HL-60 (cell line): ENCODE data around the gene UBE2V1.

ENCODE experiments used
- CTCF ChIP-seq: IDR thresholded peaks from one replicate; pipeline ENCODE4 v1.5.1; 2011; ENCODE audit warnings: low read length, control low read depth, inconsistent platforms; ENCODE audit not compliant: insufficient read depth
- GABPA ChIP-seq: IDR thresholded peaks from 2 replicates; pipeline ENCODE4 v1.6.1; 2012; ENCODE audit warnings: low read depth
- POLR2AphosphoS5 ChIP-seq: IDR thresholded peaks from 2 replicates; pipeline ENCODE4 v1.6.1; 2012; ENCODE audit warnings: low read depth
- SPI1 ChIP-seq: IDR thresholded peaks from 2 replicates; pipeline ENCODE4 v1.6.1; 2012; ENCODE audit warnings: low read depth, mild to moderate bottlenecking, borderline replicate concordance
- TF ChIP-seq, protein P1 (sequence below): IDR thresholded peaks from 2 replicates; pipeline ENCODE4 v1.6.1; 2012; ENCODE audit warnings: low read depth; ENCODE audit not compliant: insufficient replicate concordance

- TF ChIP-seq CTCF: no peak
- TF ChIP-seq POLR2AphosphoS5: no peak
- TF ChIP-seq SPI1: no peak
- TF ChIP-seq GABPA: no peak
- TF ChIP-seq, protein P1, sequence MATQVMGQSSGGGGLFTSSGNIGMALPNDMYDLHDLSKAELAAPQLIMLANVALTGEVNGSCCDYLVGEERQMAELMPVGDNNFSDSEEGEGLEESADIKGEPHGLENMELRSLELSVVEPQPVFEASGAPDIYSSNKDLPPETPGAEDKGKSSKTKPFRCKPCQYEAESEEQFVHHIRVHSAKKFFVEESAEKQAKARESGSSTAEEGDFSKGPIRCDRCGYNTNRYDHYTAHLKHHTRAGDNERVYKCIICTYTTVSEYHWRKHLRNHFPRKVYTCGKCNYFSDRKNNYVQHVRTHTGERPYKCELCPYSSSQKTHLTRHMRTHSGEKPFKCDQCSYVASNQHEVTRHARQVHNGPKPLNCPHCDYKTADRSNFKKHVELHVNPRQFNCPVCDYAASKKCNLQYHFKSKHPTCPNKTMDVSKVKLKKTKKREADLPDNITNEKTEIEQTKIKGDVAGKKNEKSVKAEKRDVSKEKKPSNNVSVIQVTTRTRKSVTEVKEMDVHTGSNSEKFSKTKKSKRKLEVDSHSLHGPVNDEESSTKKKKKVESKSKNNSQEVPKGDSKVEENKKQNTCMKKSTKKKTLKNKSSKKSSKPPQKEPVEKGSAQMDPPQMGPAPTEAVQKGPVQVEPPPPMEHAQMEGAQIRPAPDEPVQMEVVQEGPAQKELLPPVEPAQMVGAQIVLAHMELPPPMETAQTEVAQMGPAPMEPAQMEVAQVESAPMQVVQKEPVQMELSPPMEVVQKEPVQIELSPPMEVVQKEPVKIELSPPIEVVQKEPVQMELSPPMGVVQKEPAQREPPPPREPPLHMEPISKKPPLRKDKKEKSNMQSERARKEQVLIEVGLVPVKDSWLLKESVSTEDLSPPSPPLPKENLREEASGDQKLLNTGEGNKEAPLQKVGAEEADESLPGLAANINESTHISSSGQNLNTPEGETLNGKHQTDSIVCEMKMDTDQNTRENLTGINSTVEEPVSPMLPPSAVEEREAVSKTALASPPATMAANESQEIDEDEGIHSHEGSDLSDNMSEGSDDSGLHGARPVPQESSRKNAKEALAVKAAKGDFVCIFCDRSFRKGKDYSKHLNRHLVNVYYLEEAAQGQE: no peak
These were observed 74.8 kb downstream of the UBE2V1 start for GRCh38 chr20:50038169-50038568.
